Measurements from ENCODE around the gene IFI35. TPM values are rescaled to one million over a fixed set of nuclear protein-coding genes. Genes with fewer than 3 reads are reported as not detected.
"Not testable (repeated sequence)": the region's sequence is repeated elsewhere in the genome, so short reads cannot be mapped to it uniquely, and the experiment has no call there.

The IFI35 gene
- 13.2 TPM for total RNA-seq
- long read RNA-seq, transcript IFI35-204 (7 exons, 1,232 nt): major isoform, 8 of 14 reads
- long read RNA-seq, partial matches to known transcripts: 2 of 14 reads
- long read RNA-seq, other reads (novel, unspliced or antisense): 2 of 14 reads

GRCh38 chr17:43006639-43007551, at the start of gene IFI35:
IFI35 (plus strand) TSS chr17:43006784; CDS start chr17:43006948, 164 bp downstream.
- intact Hi-C loops (cut with micrococcal nuclease): no loop called here
- DNase-seq (peak; percentile 87), ATAC-seq (peak; percentile 91)

DNA sequence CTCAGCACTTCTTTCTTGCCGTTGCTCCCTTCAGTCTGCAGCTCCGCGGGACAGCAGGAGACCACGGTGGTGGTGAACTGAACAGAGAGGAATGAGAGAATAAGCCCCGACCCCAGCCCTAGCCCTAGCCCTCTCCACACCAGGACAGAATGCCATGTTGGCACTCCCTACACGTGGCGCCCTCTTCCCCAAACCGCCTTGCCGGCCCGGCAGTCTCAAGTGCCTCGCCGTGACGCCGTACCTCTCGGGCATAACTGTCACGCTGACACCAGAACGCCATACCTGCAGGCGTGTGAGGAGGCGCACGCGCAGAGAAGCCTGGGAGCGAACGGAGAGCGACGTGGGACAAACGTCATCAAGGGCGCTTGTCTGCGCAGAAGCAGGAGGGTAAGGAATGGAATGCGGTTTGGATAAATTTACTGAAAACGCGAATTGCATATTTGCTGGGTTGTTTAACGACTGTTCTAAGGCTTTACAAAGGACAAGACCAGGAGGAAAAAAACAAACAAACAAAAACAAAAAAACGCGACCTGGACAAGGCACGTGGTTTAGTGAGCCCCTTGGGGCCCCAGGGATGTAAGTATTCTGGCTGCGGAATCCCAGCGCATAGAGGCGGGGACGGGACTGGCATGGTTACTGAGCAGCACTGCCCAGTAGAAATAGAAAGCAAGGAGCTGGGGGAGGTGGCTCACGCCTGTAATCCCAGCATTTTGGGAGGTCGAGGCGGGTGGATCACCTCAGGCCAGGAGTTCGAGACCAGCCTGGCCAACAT, 42.2 kb upstream of the IFI35 start, which contains the start of gene AARSD1:
AARSD1 (minus strand) TSS at position 294 of the 772 bp plus-strand sequence; CDS start at position 280, 14 bp downstream.
- ATAC-seq: peak; percentile 99
- intact Hi-C loops (cut with micrococcal nuclease): no loop called here
- peak; percentile 95 for DNase-seq

GRCh38 chr17:42967925-42968324, 38.7 kb upstream of the IFI35 start:
- intact Hi-C loops (cut with micrococcal nuclease): no loop called here
- DNase-seq (no peak), ATAC-seq (no peak)

GRCh38 chr17:42969001-42969581, 37.5 kb upstream of the IFI35 start:
- intact Hi-C loops (cut with micrococcal nuclease): no loop called here
- ATAC-seq (no peak), DNase-seq (no peak)

DNA sequence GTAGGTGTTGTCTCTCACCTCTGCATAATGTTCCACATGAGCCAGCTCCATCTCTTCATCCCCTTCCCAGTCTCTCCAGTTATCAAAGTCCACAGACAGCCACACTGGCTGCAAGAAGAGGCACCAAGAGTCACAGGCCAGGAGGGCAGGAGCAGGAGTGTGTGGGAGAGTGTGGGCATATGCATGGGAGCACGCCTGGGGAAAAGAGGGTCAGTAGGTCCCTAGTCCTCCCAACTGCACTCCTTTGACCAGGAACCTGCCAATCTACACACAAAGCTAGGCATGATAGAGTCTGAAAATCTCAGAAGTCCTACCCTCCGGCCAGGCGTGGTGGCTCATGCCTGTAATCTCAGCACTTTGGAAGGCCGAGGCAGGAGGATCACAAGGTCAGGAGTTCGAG, 35.0 kb upstream of the IFI35 start:
- intact Hi-C loops (cut with micrococcal nuclease): no loop called here
- no peak for DNase-seq
- ATAC-seq: no peak

DNA sequence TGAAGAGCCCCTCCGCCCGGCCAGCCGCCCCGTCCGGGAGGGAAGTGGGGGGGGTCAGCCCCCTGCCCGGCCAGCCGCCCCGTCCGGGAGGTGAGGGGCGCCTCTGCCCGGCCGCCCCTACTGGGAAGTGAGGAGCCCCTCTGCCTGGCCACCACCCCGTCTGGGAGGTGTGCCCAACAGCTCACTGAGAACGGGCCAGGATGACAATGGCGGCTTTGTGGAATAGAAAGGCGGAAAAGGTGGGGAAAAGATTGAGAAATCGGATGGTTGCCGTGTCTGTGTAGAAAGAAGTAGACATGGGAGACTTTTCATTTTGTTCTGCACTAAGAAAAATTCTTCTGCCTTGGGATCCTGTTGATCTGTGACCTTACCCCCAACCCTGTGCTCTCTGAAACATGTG, 33.3 kb upstream of the IFI35 start:
- DNase-seq; ATAC-seq; intact Hi-C loops (cut with micrococcal nuclease): not testable (repeated sequence)

- intact Hi-C loops (cut with micrococcal nuclease): no loop called here
- ATAC-seq: no peak
- no peak for DNase-seq
Observed at GRCh38 chr17:42975265-42975664, 31.3 kb upstream of the IFI35 start.

- ATAC-seq; intact Hi-C loops (cut with micrococcal nuclease); DNase-seq: not testable (repeated sequence)
Observed at GRCh38 chr17:42975701-42976100, 30.9 kb upstream of the IFI35 start.

DNA sequence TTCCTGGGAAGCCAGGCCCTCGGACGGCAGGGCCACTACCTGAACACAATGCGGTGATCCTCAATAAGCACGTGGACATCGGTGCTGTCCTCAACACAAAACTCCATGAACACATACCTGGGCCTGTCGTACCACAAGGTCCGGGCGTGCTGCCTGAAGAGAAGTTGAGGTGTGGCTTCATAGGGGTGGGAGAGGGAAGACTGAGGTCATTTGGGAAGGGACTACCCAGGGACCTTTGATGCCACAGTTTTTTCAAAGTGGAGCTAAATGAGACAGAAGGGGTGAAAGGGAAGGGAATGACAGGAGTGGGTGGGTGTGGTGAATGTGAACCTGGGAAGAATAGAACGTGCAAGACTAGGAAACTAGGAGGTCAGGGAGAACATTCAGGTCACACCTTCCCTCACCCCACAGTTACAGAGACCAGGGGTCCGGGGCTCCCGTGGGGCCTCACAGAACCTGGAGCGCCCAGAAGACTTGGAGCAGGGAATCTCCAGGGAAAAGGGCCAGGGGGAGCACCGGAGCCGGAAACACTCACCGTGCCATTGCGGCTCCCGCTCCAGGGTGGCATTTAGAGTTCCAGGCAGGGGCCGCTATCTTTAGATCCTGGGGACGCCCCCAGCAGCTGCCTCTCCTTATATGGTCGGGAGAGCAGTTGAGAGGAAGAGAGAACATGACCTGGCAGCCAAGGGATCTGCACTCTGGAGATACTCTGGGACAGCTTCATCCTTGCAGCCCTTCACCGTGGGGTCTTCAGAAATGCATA, 26.9 kb upstream of the IFI35 start, which contains the start of gene PTGES3L:
PTGES3L (minus strand) TSS at position 570 of the 763 bp plus-strand sequence; CDS start at position 543, 27 bp downstream.
- ATAC-seq (peak; percentile 85), DNase-seq (peak; percentile 68)
- intact Hi-C loops (cut with micrococcal nuclease): no loop called here

DNA sequence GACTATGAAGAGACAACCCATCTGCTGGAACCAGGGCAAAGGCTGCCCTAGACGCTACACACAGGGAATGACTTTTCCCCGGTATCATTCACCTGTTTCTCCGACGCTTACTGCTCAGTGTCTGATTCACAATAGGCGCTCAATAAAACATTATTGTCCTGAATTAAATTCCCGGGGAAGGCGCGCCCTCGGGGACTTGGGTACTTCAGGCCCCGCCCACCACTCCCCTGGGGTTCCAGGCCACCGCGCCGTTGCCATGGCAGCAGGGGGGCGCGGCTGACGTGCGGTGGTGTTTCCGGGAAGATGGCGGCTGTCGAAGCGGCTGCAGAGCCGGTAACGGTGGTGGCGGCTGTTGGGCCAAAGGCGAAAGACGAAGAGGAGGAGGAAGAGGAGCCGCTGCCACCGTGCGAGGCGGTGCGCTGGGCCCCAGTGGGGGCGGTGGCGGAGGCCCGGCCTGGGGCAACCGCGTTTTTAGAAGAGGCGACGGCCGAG, 26.3 kb upstream of the IFI35 start, which contains the start of gene RUNDC1:
RUNDC1 (plus strand) TSS at position 292 of the 492 bp plus-strand sequence; CDS start at position 304, 12 bp downstream.
- DNase-seq (peak; percentile 97), ATAC-seq (peak; percentile 95)
- intact Hi-C loops (cut with micrococcal nuclease): no loop called here

DNA sequence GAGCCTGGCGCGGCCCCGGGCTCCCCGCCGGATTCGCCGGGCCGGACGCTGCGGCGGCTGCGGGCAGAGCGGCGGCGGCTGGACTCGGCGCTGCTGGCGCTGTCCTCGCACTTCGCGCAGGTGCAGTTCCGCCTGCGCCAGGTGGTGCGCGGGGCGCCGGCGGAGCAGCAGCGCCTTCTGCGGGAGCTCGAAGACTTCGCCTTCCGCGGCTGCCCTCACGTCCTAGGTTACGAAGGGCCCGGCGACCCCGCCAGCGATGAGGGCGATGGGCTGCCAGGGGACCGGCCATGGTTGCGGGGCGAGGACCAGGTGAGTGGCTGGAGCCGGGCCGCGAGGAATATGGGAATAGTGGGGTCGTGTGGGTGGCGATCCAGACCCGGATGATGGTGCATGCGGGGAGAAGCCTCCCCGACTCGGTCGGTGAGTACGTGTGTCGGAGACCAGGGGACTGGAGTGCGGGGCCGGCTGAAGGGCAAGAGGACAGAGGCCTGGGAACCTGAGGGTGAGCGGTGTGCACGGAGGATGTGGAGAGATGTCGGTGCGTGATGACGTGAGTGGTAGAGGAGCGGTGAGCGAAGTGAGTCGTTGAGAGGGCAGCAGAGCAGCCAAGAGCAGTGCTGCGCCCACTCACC, 25.7 kb upstream of the IFI35 start:
- intact Hi-C loops (cut with micrococcal nuclease): no loop called here
- DNase-seq (peak; percentile 58), ATAC-seq (peak; percentile 65)

GRCh38 chr17:42982266-42982665, 24.3 kb upstream of the IFI35 start:
- ATAC-seq: no peak
- intact Hi-C loops (cut with micrococcal nuclease): no loop called here
- no peak for DNase-seq

GRCh38 chr17:42985225-42985624, 21.4 kb upstream of the IFI35 start:
- intact Hi-C loops (cut with micrococcal nuclease): no loop called here

DNA sequence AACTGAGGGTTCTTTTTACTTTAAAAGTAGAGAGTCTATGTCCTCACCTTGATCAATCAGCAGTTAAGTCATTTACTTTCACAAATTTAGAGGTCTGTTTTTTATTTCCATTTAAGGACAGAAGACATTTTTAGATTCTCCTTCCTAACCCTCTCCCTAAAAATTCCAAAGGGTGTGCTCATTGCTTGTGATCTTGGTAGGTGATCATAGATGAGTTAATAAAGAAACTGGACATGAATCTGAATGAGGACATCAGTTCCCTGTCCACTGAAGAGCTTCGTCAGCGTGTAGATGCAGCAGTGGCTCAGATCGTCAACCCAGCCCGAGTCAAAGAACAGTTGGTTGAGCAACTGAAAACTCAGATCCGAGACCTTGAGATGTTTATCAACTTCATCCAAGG, 17.4 kb upstream of the IFI35 start:
- ATAC-seq: no peak
- no peak for DNase-seq
- intact Hi-C loops (cut with micrococcal nuclease): no loop called here

More at GRCh38 chr17:42985225-42985624, 21.4 kb upstream of the IFI35 start:
- ATAC-seq (no peak), DNase-seq (no peak)

DNA sequence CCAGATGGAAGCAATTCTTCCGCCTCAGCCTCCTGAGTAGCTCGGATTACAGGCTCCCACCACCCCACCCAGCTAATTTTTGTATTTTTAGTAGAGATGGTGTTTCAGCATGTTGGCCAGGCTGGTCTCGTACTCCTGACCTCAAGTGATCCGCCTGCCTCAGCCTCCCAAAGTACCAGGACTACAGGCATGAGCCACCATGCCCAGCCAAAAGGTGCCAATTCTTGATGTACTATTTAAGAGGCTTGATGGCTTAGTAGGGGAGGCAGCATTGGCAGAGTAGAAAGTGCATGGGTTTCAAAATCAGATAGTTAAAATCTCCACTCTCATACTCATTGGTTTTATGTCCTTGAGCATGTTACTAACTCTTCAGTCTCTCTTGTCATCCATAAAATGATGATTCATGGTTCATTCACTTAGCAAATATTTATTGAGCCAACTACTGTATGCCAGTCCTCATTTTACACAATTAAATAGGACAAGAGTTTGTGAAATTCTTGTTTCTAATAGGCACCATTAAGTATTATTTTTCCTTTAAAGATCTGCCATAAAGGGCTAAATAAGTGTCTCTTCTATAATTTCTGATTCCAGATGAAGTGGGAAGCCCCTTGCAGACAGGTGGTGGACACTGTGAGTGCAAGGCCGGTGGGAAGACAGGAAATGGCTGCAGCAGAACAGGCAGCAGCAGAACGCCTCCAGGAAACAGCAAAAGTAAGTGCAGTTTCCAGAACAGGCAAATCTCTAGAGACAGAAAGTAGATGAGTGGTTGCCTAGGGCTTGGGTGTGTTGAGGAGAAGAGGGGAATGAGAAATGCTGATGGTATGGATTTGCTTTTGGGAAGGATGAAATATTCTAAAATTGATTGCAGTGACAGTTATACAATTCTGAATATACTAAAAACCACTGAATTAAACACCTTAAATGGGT, 16.6 kb upstream of the IFI35 start:
- ATAC-seq: no peak
- intact Hi-C loops (cut with micrococcal nuclease): no loop called here
- no peak for DNase-seq

- intact Hi-C loops (cut with micrococcal nuclease): no loop called here
- ATAC-seq (no peak), DNase-seq (no peak)
Observed at GRCh38 chr17:42991471-42991870, 15.1 kb upstream of the IFI35 start.

DNA sequence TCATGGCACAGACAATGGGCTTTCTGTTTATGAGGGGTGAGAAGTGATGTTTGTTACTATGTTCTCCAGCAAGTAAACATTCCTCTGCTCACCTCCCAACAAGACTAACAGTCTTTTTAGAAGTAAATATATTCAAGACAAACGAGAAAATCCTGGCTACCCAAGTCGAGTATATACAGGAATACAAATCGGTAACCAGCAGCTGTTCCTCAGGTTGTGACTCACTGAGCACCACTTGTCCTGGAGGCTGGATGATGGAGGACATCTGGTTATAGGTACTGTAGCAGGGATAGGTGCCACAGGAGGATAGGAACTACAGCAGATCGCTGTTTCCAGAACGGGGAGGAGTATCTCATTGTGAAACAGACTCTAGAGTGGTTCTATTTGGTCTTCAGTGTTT, 13.7 kb upstream of the IFI35 start:
- no peak for ATAC-seq
- DNase-seq: no peak
- intact Hi-C loops (cut with micrococcal nuclease): no loop called here
